Melanocyte of skin (primary cell): ENCODE results near the gene TMEFF2. TPM values are rescaled to one million over a fixed set of nuclear protein-coding genes. Genes with fewer than 3 reads are reported as not detected.

ENCODE experiments used
- total RNA-seq, 2 donors: library from RNA; depleted of rRNA; stranded (reverse); fragments of >200 nt; gene quantifications; 2 replicates each; pipeline ENCODE4 v1.2.3, GENCODE V29; 2012

The TMEFF2 gene
- total RNA-seq, result not detected

DNA sequence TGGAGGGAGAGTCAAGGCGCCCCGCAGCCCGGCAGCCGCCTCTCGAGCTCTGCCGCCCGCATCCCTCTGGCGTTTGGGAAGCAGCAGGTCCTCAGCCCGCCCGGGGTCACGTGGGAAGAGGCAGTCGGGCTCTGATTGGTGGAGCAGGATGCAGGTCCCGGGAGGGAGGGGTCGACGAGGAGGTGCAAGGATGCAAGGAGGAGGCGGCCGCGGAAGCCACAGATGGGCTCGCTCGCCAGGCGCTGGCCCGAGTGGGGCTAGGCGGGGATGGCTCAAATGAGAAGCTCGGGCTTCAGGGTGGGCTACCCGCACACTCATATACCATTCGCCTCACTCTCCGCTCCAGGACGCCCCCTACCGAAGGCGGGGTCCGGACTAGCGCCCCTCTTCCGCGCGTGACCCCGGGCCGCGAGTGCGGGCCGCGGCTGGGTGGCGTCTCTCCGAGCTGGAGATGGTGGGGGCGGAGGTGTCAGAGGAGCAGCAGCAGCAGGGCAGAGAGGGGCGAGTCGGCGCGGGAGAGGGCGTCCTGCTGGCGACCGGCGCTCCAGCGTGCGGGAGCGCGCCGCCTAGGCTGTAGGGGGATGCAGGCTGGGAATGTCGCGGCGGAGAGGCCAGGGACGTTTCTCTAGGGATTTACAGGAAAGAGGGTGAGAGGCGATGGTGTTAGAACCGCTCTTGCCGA, at the start of gene TMEFF2:
Gene TMEFF2 (minus strand): TSS at position 68 of the 682 bp plus-strand sequence. CDS start 409 bp downstream, outside the sequence.

